Cortex of kidney (tissue), 1 donor: ENCODE measurements around the gene MRPL20.
"Not testable (repeated sequence)": the region's sequence is repeated elsewhere in the genome, so short reads cannot be mapped to it uniquely, and the experiment has no call there.

ENCODE experiments used
- DNase-seq: peaks from one replicate; lab custom pipeline; 2025; lab: John Stamatoyannopoulos, UW

The MRPL20 gene

GRCh38 chr1:1406821-1407635 lies at the start of gene MRPL20:
TSS of gene MRPL20 (minus strand) at chr1:1407293. CDS start at chr1:1407217, 76 bp downstream.
- no peak for DNase-seq

GRCh38 chr1:1456683-1457255 lies 49.7 kb upstream of the MRPL20 start:
- not testable (repeated sequence) for DNase-seq

- DNase-seq: not testable (repeated sequence)
Observed at GRCh38 chr1:1455934-1456333, 48.8 kb upstream of the MRPL20 start.

GRCh38 chr1:1455366-1455884 lies 48.3 kb upstream of the MRPL20 start:
- DNase-seq: no peak

GRCh38 chr1:1454286-1455056 lies 47.4 kb upstream of the MRPL20 start:
- not testable (repeated sequence) for DNase-seq

GRCh38 chr1:1452882-1453281 lies 45.8 kb upstream of the MRPL20 start:
- no peak for DNase-seq

GRCh38 chr1:1452365-1452739 lies 45.3 kb upstream of the MRPL20 start:
- DNase-seq: not testable (repeated sequence)

GRCh38 chr1:1451696-1452364 lies 44.7 kb upstream of the MRPL20 start:
- DNase-seq: no peak

GRCh38 chr1:1450616-1451015 lies 43.5 kb upstream of the MRPL20 start:
- DNase-seq: not testable (repeated sequence)

GRCh38 chr1:1449099-1449739 lies 42.1 kb upstream of the MRPL20 start, which contains the start of gene ATAD3C:
TSS of gene ATAD3C (plus strand) at chr1:1449689. CDS start at chr1:1450684, 995 bp downstream.
- DNase-seq: no peak

- DNase-seq: not testable (repeated sequence)
Observed at GRCh38 chr1:1446631-1447030, 39.5 kb upstream of the MRPL20 start.

GRCh38 chr1:1442069-1442770 lies 35.1 kb upstream of the MRPL20 start:
- no peak for DNase-seq

GRCh38 chr1:1441002-1441888 lies 34.2 kb upstream of the MRPL20 start:
- DNase-seq: no peak

GRCh38 chr1:1440262-1441001 lies 33.3 kb upstream of the MRPL20 start:
- DNase-seq: no peak

- DNase-seq: no peak
Observed at GRCh38 chr1:1439546-1440261, 32.6 kb upstream of the MRPL20 start.

GRCh38 chr1:1438531-1439381 lies 31.7 kb upstream of the MRPL20 start:
- DNase-seq: no peak

- DNase-seq: no peak
Observed at GRCh38 chr1:1437904-1438376, 30.8 kb upstream of the MRPL20 start.
